GM19193 (cell line): ENCODE data around the gene KRT17.
"Not testable (repeated sequence)": the region's sequence is repeated elsewhere in the genome, so short reads cannot be mapped to it uniquely, and the experiment has no call there.

Experiments
- POLR2A ChIP-seq: IDR thresholded peaks from 4 replicates; pipeline ENCODE4 v1.6.1; 2011; ENCODE audit not compliant: insufficient read depth, insufficient read length; ENCODE audit errors: extremely low read depth

KRT17 gene

GRCh38 chr17:41612376-41613160 lies 11.8 kb downstream of the KRT17 start, which contains the start of gene KRT16:
TSS of gene KRT16 (minus strand) at chr17:41612767. CDS start at chr17:41612688, 79 bp downstream.
- not testable (repeated sequence) for TF ChIP-seq POLR2A

DNA sequence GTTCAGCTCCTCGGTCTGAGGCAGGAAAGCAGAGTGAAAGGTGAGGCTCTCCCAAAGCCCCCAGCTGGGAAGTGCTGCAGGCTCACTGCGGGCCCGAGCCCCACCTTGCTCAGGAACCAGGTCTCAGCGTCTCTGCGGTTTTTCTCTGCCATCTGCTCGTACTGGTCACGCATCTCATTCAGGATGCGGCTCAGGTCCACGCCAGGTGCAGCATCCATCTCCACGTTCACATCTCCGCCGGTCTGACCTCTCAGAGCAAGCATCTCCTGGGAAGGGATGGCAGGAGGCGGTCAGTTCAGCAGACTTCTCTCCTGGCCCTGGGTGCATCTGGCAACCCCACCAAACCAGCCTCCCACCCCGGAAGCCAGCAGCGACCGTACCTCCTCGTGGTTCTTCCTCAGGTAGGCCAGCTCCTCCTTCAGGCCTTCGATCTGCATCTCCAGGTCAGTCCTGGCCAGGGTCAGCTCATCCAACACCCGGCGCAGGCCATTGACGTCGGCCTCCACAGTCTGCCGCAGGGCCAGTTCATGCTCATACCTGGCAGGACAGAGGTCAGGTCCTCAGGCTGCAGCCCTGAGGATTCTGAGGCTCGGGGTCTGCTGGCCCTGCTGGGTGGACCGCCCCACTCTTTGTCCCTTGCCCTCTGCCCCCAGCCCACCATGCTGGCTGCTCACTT lies 13.3 kb downstream of the KRT17 start:
- no peak for TF ChIP-seq POLR2A

GRCh38 chr17:41602524-41602923 lies 21.9 kb downstream of the KRT17 start:
- TF ChIP-seq POLR2A = no peak

GRCh38 chr17:41600318-41600717 lies 24.1 kb downstream of the KRT17 start:
- no peak for TF ChIP-seq POLR2A

GRCh38 chr17:41599680-41600079 lies 24.7 kb downstream of the KRT17 start:
- no peak for TF ChIP-seq POLR2A

DNA sequence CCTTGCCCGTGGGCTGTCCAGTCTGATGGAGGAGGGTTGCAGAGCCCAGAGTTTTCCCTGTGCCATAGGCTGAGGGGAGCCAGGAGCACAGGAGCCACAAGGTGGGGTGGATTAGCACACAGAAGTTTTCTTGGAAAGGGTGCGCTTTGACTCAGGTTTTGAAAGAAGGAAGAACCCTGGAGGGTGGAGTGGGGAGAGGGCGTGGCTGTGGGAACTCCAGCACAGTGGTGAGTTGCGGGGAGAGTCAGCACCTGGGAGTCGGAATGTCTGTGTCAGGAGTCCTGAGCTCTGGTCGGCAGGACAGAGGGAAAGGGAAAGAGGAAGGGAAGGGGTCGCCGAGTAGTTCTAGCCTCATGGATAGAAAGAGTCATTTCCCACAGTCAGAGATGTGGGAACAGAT lies 28.8 kb downstream of the KRT17 start:
- TF ChIP-seq POLR2A = no peak

- TF ChIP-seq POLR2A = no peak
Measured at GRCh38 chr17:41594363-41594915, 29.9 kb downstream of the KRT17 start.

DNA sequence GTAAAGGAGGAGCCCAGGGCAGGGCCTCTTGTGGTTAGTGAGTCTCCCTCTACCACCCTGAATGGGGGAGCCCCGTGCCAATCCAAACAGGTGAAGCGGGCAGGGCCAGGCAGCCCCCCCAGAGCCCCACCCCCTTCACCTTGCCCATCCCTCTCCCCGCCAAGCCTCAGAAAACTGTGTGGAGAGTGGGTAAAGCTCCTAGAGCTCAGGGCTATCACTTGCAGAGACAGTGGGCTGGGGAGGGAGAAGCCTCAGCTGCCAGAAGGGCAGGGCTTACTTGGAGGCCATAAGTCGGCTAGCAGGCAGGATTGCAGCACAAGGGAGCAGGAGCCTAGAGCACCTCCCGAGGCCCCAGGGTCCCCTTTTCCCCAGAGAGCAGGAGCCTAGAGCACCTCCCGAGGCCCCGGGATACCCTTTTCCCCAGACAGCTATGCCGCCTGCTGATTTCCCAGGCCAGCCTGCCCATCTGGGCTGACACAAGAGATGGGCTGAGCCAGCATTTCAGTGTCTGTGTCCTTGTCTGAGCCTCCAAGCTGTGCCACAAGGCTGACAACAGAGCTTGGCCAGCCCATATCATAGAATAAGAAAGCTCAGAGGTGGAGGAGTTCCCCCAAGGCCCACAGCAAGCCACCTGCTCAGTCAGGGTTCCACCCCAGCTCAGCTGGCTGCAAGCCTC lies 30.9 kb downstream of the KRT17 start:
- no peak for TF ChIP-seq POLR2A

DNA sequence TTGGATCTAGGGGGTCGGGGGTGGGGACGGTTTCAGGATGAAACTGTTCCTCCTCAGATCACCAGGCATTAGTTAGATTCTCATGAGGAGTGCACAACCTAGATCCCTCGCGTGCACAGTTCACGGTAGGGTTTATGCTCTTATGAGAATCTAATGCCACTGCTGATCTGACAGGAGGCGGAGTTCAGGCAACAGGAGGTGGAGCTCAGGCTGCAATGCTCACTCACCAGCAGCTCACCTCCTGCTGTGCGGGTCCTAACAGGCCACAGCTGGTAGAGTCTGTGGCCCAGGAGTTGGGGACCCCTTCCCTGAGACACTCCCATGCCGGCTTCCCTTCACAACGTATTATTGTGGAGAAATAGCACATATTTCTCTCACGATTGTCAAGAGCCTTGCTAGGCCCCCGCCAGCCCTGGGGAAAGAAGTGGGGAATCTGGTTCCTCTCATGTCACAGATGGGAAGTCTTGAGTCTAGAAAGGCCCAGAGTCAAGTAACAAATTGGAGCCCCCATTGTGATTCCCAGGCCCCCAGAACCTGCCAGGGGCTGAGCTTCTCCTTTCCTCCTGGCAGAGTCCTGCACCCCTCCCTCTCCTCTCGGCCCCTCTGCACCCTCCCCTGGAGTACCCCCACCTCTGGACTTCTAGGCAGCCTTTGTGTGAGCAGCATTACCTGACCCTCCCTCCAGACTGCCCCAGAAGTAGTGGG lies 31.6 kb downstream of the KRT17 start:
- TF ChIP-seq POLR2A = no peak

DNA sequence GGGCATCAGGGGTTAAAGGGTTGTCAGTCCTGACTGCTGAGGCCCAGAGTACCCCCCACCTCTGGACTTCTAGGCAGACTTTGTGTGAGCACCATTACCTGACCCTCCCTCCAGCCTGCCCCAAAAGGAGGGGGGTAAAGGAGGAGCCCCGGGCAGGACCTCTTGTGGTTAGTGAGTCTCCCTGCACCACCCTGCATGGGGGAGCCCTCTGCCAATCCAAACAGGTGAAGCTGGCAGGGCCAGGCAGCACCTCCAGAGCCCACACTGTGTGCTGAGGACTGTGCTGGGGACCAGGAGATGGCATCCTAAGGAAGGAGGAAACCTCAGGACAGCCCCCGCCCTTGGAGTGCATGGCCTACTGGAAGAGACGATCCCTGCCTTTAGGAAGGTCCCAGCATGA lies 35.1 kb downstream of the KRT17 start:
- TF ChIP-seq POLR2A = no peak

DNA sequence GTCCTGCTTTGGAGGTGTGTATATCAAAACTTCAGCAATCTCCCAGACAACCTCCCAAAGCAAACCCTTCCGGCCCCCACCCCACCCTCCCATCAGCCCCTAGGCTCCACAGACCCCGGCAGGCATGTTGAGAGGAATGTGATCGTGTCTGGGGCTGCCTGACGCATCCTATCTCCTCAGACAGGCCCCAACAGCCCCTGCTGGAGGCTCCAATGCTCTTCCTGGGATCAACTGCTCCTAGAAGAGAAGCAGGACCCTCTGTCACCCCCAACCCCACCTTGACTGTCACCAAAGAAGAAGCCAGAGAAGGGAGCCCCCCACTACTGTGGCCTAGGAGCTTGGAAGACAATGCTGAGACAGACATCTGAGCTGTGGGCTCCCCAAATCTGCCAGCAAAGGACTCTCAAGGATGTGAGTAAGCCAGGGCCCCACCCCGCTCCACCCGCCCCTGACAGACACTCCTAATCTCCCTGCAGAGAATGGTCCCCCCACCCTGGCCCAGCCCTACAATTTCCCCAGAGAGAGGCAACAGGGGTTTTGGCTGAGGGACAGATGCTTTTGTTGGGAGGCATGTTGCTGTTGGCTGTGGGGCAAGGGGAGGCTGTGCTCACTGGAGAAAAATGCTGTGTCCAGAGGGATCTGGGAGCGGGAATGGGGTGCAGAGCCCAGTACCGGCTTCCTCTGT lies 36.1 kb downstream of the KRT17 start:
- TF ChIP-seq POLR2A = no peak

DNA sequence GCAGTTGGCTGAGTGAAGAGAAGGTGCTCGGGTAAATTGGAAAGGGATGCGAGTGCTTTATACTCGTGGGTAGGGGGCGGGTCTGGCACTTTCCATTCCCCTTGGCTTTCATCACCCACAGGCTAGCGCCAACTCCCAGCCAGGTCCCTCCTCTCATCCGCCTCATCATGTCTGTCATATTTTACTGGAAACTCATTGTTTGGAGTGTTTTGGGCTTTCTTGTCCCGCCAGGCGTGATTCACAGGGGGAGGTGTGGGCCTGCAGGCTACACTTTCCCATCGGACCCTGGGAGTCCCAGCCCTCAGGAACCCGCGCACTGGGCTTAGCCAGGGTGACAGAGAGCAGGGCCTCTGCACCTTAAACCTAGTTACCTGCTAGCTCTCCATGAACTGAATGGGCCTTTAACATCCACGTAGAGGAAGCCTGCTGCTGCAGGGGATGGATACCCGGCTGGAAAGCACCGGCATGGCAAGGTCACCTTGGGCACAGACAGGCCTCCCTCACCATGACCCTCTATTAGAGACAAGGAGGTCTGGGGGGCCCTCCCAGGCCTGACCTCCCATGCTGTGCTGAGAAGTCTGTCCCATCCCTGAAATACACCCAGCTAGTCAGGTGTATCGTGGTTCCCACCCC lies 37.4 kb downstream of the KRT17 start, which contains the start of gene KRT14:
TSS of gene KRT14 (minus strand) at position 33 of the 633 bp plus-strand sequence. CDS start 61 bp downstream, outside the sequence.
- no peak for TF ChIP-seq POLR2A

DNA sequence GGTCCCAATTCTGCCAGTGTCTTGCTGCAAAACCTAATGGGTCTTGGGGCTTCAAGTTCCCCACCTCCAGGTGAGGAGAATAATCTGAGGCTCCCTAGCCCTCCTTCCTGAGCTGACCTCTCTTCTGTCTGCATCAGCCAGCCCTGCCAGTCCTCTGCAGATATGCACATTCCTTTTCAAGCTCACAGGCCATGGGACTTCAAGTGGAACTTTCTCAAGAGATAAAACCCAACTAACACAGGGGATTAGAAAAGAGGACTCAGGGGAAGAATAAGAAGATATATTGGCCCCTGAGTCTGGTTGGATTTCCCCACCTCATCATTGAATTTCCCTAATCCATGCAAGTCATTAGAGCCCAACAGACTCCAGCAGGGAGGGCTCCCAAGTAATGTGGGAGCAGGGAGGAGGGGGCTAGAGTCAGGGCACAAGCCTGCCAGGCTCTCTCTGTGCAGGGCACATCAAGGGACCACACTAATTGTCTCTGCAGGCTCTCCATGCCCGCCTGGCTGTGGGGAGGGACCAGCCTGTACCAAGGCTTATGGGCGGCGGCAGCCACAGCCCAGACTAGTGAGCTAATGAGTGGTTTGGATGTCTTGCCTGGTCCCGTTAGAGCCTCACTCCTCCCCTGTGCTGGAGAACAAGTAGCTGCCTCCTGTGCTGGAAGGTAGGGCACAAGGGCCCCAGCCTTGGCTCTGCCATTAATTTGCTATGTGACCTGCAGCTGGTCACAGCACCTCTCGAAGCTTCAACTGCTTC lies 38.9 kb downstream of the KRT17 start:
- no peak for TF ChIP-seq POLR2A
